Esophagus mucosa (tissue), 1 donor: ENCODE data around the gene ADA. TPM values are rescaled to one million over a fixed set of nuclear protein-coding genes. Genes with fewer than 3 reads are reported as not detected.
"Not testable (repeated sequence)": the region's sequence is repeated elsewhere in the genome, so short reads cannot be mapped to it uniquely, and the experiment has no call there.

Source experiments
- ATAC-seq: fragments of 200-7000 bp; cut with Tn5 transposase; one replicate; pipeline ENCODE4 v1.9.1; 2020
- total RNA-seq: library from RNA; stranded (reverse); gene quantifications from one replicate; pipeline ENCODE4 v1.2.4, GENCODE V29; 2023
- donor health status: DM: yes; HTN: yes; CAD: no.

Gene ADA
- total RNA-seq, 1 donor from 2014 or later: 21.8 TPM

- ATAC-seq: no peak
Observed at GRCh38 chr20:44597930-44598329, 53.6 kb downstream of the ADA start.

DNA sequence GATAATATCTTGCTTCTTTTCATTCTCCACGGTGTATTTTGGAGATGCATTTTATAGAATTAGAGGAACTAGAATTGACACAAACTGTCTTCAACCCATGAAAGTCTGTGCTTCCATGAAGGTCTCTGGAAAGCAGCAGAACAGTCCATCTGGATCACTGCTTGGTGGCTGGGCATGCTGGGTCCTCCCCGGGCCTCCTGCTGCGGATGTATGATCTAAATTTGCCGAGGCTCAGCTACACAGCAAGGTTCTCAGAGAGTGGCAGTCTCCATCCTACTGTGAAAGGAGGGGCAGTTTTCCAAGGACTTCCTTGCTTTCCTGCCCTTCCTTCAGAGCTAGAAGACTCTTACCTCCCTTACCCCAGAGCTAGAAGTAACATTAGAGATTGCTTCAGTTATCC is 54.0 kb downstream of the ADA start:
- no peak for ATAC-seq

GRCh38 chr20:44596876-44597275 is 54.6 kb downstream of the ADA start:
- no peak for ATAC-seq

DNA sequence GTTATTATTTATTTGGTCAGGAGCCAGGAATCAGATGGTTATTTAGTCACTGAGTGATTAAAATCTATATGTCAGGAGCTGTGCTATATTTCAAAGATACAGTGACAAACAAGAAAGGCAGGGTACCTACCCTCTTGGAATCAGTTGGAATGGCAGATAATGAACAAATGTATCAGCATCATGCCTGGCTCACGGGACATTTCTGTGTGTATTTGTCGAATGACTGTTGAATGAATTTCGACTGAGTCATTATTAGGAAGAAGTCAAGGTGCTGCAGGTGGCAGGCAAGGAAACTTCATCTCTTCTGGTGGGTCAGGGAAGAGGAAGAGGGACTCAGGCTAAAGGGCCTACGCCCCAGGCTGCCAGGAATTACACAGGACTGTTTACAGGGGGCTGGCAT is 55.5 kb downstream of the ADA start:
- ATAC-seq: no peak

DNA sequence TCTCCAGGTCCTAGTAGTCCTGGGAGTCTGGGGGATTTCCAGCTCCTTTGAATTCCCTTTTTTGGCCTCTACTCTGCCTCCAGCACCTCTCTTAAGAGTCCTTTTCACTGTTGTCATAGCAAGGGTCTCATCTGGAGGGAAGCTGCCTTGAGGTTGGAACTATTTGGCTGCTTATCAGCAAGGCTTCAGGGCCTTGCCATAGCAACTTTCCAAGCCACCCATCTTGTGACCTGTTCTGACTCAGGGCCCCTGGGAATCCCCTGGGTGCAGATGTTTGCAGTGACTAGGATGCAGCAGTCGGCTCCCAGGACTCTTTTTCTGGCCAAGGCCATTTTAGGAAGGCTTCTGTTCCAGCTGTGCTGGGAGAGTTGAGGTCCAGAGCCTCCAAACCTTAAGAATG is 56.8 kb downstream of the ADA start:
- no peak for ATAC-seq

- ATAC-seq: no peak
Observed at GRCh38 chr20:44593751-44594150, 57.7 kb downstream of the ADA start.

DNA sequence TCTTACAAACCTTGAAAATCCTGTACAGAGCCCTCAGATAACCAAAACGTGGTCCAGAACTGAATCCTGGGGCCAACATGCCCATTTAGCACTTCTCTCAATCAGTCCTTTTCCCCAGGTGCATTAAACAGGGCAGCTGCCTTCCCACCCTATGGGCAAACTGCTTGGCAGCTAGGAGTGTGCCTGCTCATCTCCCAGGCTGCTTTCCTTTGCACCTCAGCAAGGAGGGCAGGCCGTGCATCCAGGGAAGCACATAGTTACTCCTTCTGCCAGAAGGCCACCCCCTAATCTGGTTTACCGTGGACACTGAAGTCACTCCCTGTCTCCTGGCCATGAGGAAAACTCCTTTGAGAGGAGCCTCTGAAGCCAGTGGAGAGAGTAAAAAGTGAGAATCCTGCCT is 59.1 kb downstream of the ADA start:
- no peak for ATAC-seq

GRCh38 chr20:44590980-44591778 is 60.3 kb downstream of the ADA start:
- no peak for ATAC-seq

DNA sequence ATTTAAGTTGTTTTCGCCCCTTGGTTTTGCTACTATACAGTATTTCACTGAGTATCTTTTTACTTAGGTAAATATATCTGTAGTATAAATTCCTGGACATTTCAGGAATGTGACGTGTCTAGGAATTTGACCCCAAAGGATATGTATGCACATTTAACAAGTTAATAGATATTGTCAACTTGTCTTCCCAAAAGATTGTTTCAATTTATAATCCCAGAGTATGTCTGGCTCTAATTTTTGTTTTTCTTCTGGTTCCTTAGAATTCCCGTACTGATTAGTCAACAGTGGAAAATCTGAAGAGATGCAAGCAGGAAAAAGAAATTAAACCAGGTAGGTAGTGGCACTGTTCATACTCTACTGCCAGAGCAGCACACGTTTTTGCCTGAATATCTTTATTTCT is 62.0 kb downstream of the ADA start:
- ATAC-seq: no peak

GRCh38 chr20:44588321-44588720 is 63.2 kb downstream of the ADA start:
- not testable (repeated sequence) for ATAC-seq

DNA sequence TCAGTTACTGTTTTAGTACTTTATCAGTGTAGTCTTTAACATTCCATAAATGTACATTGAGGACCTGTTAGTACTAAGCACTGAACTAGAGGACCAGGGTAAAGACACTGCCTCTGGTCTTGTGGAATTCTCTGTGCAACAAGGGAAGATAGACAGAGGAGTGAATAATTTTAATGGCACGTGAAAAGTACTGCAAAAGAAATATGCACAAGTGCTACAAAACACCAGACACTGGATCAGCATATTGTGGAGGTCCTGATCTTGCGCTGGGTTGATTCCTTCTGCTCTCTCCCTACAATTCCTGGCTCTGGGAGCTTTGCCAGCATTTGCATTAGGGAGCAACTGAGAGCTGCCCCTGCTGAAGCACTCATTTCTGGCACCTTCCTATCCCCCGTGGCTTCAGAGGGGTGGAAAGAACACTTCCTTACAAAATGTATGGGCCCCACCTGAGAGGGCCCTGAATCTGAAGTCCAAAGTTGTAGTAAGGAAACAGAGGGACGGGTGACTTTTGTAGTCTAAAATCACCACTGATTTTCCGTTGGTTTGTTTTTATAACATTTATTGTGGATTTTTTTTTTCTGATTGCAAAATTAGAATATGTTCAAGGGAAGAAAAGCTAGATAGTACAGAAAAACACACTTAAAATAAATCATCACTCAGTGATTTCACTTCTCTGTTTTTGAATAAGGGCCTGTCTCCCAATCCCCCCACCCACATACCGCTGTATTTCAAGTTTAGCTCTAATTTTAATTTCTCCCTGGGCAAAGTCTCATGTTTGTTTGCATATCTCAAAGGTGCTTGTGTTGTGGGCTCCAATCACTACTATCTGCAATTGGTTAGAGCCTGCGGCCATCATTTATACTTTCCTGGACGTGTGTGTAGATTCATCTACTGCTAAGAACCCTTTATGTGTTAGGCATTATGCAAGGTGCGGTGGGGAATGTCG is 64.2 kb downstream of the ADA start:
- ATAC-seq: no peak

DNA sequence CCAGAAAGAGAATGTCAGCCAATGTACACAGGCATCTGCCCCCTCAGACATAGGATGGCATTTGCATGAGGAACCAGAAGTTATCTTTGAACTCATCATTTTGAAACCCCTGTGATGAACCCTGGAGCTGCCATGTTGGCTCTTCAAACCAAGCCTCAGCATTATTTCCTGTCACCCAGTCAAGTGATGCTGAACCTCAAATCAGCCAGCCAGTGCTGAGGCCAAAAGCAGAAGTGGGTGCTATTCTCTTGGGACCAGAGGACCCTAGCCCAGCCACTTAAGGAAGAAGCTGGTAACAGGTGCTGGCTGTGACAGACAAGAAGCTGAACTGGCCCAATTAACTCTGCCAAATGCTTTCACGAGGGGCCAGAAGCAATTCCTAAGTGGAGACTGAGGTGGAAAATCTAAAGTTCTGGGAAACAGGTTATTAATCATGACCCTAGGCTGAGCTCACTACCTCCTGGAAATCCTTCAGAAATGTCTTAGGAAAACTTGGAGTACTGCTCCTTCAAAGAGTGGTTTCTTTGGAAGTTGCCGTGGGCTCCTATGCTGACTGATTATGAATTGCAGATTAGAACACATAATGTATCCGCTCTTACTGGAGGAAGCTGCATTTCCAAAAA is 65.1 kb downstream of the ADA start:
- ATAC-seq: peak; percentile 68

DNA sequence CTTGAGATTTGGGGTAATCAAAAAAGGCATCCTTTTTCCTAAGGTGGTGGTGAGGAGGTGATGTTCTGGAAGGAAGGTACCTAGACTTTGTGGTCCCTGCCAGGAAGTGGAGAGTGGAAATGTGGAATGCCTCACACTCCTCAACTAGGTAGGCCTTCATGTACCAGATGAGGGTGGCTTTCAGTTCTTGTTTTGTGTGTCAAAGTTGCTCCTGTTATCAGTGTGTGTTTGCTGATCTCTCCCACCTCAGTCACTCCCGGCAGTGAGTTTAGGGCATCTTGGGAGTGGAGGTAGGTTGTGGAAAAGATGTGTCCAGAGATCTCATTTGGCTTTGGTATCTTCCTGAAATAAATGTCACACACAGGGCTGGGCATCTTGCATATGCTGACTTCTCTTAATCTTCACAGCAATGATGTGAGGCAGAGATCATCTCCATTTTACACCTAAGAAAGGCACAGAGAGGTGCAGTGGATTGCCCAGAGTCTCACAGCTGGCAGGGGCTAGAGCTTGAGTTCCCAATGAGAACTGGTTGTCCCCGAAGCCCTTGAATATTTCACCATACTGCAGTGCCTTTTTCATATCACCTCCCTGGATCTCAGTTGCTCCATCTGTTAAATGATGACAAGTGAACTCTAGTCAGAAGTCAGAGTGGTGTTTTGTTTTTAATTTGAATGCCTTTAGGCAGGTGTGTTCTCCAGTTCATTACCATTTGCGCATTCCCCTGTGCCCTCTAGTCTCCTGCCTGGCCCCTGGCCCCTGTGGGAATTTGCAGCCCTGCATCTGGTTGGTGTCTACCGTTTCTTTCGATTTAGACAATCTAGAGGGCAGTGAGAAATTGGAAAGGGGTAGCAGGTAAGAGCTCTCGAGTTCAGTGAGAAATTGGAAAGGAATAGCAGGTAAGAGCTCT is 66.2 kb downstream of the ADA start:
- no peak for ATAC-seq

- ATAC-seq: no peak
Observed at GRCh38 chr20:44584162-44584561, 67.3 kb downstream of the ADA start.

DNA sequence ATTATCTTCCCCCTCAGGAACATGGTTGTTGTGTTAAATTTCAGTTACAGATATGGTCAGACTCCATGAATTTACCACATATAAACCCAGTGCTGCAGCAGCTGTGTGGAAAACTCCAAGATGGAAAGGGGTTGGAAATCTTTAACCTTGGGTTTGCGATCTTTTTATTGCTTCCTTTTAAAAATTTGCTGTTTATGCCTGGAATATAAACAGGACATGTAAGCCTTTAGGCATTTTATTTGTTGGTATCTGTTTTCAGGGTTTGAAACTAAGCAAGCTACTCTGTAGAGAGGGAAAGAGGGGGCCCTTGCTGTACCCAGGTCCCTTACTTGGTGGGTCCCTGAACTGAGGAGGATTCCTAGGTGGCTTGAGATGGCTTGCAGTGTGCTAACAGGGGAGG is 68.3 kb downstream of the ADA start:
- ATAC-seq: no peak

DNA sequence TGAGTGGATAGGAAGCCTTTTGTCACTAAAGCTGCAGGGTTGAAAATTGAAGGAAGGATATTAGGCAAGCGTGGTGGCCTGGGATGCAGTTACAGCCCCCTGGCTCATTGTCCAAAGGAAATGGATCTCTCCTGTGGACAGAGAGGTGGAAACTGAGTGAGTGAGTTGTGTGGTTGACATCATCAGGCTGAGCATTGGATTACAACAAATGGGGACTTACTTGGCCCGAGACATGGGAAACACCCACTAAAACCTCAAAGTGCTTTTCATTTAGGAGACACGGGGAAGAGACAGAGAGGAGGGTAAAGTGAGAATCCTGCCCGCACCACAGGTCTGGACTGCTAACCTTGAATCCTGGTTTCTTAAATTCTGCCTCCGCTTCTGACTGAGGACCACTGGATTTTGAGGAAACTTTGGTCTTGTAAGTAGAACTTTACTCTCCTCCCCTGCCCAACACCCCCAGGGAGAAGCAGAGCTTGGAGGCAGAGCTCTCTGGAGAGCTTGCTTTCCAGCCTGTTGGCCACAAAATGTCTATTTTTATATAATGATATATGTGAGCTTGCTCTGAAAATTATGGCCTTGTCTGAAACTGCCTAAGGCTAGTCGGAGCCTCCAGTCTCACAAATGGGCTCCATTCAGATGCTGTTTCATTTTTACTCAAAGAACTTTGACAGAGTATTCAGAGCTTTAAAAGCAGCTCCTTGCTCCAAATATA is 69.0 kb downstream of the ADA start, which contains the start of gene PKIG:
PKIG (plus strand) TSS at position 269 of the 715 bp plus-strand sequence. CDS start 31,978 bp downstream, outside the sequence.
- peak; percentile 36 for ATAC-seq

GRCh38 chr20:44581515-44581914 is 70.0 kb downstream of the ADA start:
- ATAC-seq: no peak

- ATAC-seq: no peak
Observed at GRCh38 chr20:44580581-44581268, 70.8 kb downstream of the ADA start.

DNA sequence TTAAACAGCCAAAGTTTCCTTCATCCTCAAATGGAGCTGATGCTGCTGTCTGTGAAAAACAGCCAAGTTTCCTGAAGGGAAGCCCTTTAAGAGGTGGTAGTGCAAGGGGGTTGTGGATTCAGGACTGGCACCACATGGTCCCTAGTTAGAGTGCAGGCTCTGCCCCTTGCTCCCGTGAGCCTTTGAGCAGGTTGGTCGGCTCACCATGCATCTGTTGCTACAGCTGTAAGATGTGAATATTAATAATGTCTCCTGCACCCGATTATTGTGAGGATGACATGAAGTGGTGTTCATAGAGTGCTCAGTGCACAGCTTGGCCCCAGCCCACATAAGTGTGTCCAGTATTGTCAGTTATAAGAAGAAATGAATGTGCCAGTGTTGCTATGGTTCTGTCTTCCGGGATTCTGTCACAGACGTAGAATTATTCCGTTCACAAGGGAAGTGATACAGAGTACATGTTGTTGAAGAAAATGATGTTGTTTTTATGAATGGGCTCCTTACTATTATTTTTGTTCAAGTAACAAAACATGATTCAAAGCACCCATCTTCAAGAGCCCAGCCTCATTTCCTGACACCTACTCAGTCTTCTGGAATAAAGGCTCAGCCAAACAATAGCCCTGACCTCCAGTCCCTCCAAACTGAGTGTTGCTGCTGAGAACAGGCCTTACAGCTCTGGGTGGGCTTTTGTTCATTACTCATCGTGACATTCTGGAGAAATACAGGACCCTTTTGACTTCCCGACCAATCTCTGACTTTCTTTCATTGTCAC is 72.0 kb downstream of the ADA start:
- no peak for ATAC-seq

GRCh38 chr20:44576297-44576696 is 75.2 kb downstream of the ADA start:
- peak; percentile 46 for ATAC-seq
